DOHH2 (cell line): ENCODE measurements around the gene UBE2N.

Experiments used
- CTCF ChIP-seq: fragments of 200-600 bp; sonication (generic); IDR thresholded peaks from one replicate; pipeline ENCODE4 v1.5.1; 2014; ENCODE audit warnings: antibody characterized with exemption, mild to moderate bottlenecking, low read depth, low read length; ENCODE audit not compliant: poor library complexity, severe bottlenecking
- EZH2phosphoT487 ChIP-seq: fragments of 200-600 bp; sonication (generic); IDR thresholded peaks from 2 replicates; pipeline ENCODE4 v1.6.1; 2017; ENCODE audit warnings: borderline replicate concordance, mild to moderate bottlenecking, antibody characterized with exemption, low read length, moderate library complexity, mixed read lengths

- TF ChIP-seq CTCF (no peak), EZH2phosphoT487 (no peak)
Observed at GRCh38 chr12:93468008-93468371, 26.2 kb upstream of the UBE2N start.
